GM18505 (cell line): Measurements from ENCODE around the gene PEX10.

Experiments
- ATAC-seq: cut with Tn5 transposase; IDR thresholded peaks from one replicate; pipeline ENCODE4 v1.9.1; 2021; ENCODE audit not compliant: unreplicated experiment
- POLR2A ChIP-seq: IDR thresholded peaks from 4 replicates; pipeline ENCODE4 v1.6.1; 2011; ENCODE audit warnings: borderline replicate concordance; ENCODE audit not compliant: insufficient read depth, insufficient read length; ENCODE audit errors: extremely low read depth

PEX10 gene

GRCh38 chr1:2408859-2409276 lies 3.5 kb downstream of the PEX10 start:
- TF ChIP-seq POLR2A = no peak
- ATAC-seq = no peak

GRCh38 chr1:2408456-2408855 lies 3.9 kb downstream of the PEX10 start:
- no peak for TF ChIP-seq POLR2A
- ATAC-seq = no peak

- ATAC-seq = no peak
- TF ChIP-seq POLR2A = no peak
Measured at GRCh38 chr1:2407991-2408275, 4.4 kb downstream of the PEX10 start.

GRCh38 chr1:2407166-2407990 lies 5.0 kb downstream of the PEX10 start:
- TF ChIP-seq POLR2A = no peak
- no peak for ATAC-seq

- TF ChIP-seq POLR2A = no peak
- ATAC-seq = no peak
Measured at GRCh38 chr1:2406451-2407041, 5.8 kb downstream of the PEX10 start.

- no peak for TF ChIP-seq POLR2A
- no peak for ATAC-seq
Measured at GRCh38 chr1:2405588-2406295, 6.6 kb downstream of the PEX10 start.

- no peak for TF ChIP-seq POLR2A
- no peak for ATAC-seq
Measured at GRCh38 chr1:2404890-2405511, 7.4 kb downstream of the PEX10 start.

GRCh38 chr1:2404142-2404889 lies 8.0 kb downstream of the PEX10 start:
- no peak for TF ChIP-seq POLR2A
- ATAC-seq = no peak

- no peak for TF ChIP-seq POLR2A
- no peak for ATAC-seq
Measured at GRCh38 chr1:2403273-2403672, 9.1 kb downstream of the PEX10 start.

GRCh38 chr1:2402420-2402819 lies 9.9 kb downstream of the PEX10 start:
- no peak for TF ChIP-seq POLR2A
- no peak for ATAC-seq

GRCh38 chr1:2400950-2401649 lies 11.3 kb downstream of the PEX10 start:
- TF ChIP-seq POLR2A = no peak
- no peak for ATAC-seq

GRCh38 chr1:2400576-2400909 lies 11.8 kb downstream of the PEX10 start:
- TF ChIP-seq POLR2A = no peak
- ATAC-seq = no peak
